HG02870 (cell line): ENCODE measurements around the gene PDLIM1.
A peak's percentile ranks its signal among the peaks of the same experiment; 100 is the strongest.

Experiments
- ATAC-seq: cut with Tn5 transposase; IDR thresholded peaks from one replicate; pipeline ENCODE4 v1.9.1; 2021; ENCODE audit warnings: mild to moderate bottlenecking, moderate library complexity; ENCODE audit not compliant: unreplicated experiment

Gene PDLIM1

GRCh38 chr10:95265572-95265971 lies 25.2 kb downstream of the PDLIM1 start:
- ATAC-seq, result no peak

GRCh38 chr10:95264227-95265051 lies 26.4 kb downstream of the PDLIM1 start:
- ATAC-seq, result no peak

- no peak for ATAC-seq
Measured at GRCh38 chr10:95263864-95264226, 27.0 kb downstream of the PDLIM1 start.

GRCh38 chr10:95262763-95263518 lies 27.9 kb downstream of the PDLIM1 start:
- ATAC-seq, result no peak

GRCh38 chr10:95261926-95262325 lies 28.9 kb downstream of the PDLIM1 start:
- no peak for ATAC-seq

GRCh38 chr10:95260909-95261552 lies 29.8 kb downstream of the PDLIM1 start:
- no peak for ATAC-seq

- peak; percentile 81 for ATAC-seq
Measured at GRCh38 chr10:95260397-95260881, 30.4 kb downstream of the PDLIM1 start.

GRCh38 chr10:95257849-95258248 lies 33.0 kb downstream of the PDLIM1 start:
- ATAC-seq, result no peak

GRCh38 chr10:95256268-95256667 lies 34.5 kb downstream of the PDLIM1 start:
- ATAC-seq, result no peak

GRCh38 chr10:95254629-95255028 lies 36.2 kb downstream of the PDLIM1 start:
- no peak for ATAC-seq

GRCh38 chr10:95253686-95254085 lies 37.1 kb downstream of the PDLIM1 start:
- no peak for ATAC-seq

GRCh38 chr10:95253007-95253406 lies 37.8 kb downstream of the PDLIM1 start:
- no peak for ATAC-seq

GRCh38 chr10:95250856-95251255 lies 39.9 kb downstream of the PDLIM1 start:
- ATAC-seq, result no peak

GRCh38 chr10:95249467-95249866 lies 41.3 kb downstream of the PDLIM1 start:
- no peak for ATAC-seq

- ATAC-seq, result no peak
Measured at GRCh38 chr10:95248989-95249388, 41.8 kb downstream of the PDLIM1 start.

- ATAC-seq, result no peak
Measured at GRCh38 chr10:95247881-95248583, 42.8 kb downstream of the PDLIM1 start.

- no peak for ATAC-seq
Measured at GRCh38 chr10:95247200-95247880, 43.5 kb downstream of the PDLIM1 start.

- ATAC-seq, result no peak
Measured at GRCh38 chr10:95246582-95247051, 44.2 kb downstream of the PDLIM1 start.

GRCh38 chr10:95245425-95246055 lies 45.3 kb downstream of the PDLIM1 start:
- ATAC-seq, result peak; percentile 83

- no peak for ATAC-seq
Measured at GRCh38 chr10:95244152-95244551, 46.7 kb downstream of the PDLIM1 start.
